ENCODE data around the gene IL19.

- TF ChIP-seq CTCF (conservative IDR thresholded peaks at IDR 0.05; ENCODE audit: low read length): peak; percentile 89
- TF ChIP-seq EZH2phosphoT487 (IDR thresholded peaks at IDR 0.05; ENCODE audit: borderline replicate concordance, low read depth, low read length): no peak
These were observed 94.5 kb downstream of the IL19 start, which contains the start of gene IL20 for GRCh38 chr1:206864939-206865671.

Data from OCI-LY7 (cell line).